COLO668 (cell line): Measurements from ENCODE around the gene JCHAIN.
A peak's percentile ranks its signal among the peaks of the same experiment; 100 is the strongest.
"Not testable (repeated sequence)": the region's sequence is repeated elsewhere in the genome, so short reads cannot be mapped to it uniquely, and the experiment has no call there.

ENCODE experiments used
- DNase-seq: peaks from one replicate; lab custom pipeline; 2025; ENCODE audit not compliant: unreplicated experiment; lab: John Stamatoyannopoulos, UW

JCHAIN gene

GRCh38 chr4:70666369-70666768, at the start of gene JCHAIN:
Gene JCHAIN (minus strand): TSS chr4:70666508. CDS start chr4:70666490, 18 bp downstream.
- no peak for DNase-seq

GRCh38 chr4:70715097-70715496, 48.8 kb upstream of the JCHAIN start:
- DNase-seq, result no peak

GRCh38 chr4:70714079-70714887, 48.0 kb upstream of the JCHAIN start:
- DNase-seq, result no peak

GRCh38 chr4:70713453-70714078, 47.3 kb upstream of the JCHAIN start:
- no peak for DNase-seq

- DNase-seq, result no peak
Measured at GRCh38 chr4:70712604-70713452, 46.5 kb upstream of the JCHAIN start.

- DNase-seq, result no peak
Measured at GRCh38 chr4:70712150-70712549, 45.8 kb upstream of the JCHAIN start.

GRCh38 chr4:70711599-70711998, 45.3 kb upstream of the JCHAIN start:
- no peak for DNase-seq

- no peak for DNase-seq
Measured at GRCh38 chr4:70709611-70710205, 43.4 kb upstream of the JCHAIN start.

GRCh38 chr4:70706516-70706915, 40.2 kb upstream of the JCHAIN start:
- DNase-seq, result no peak

GRCh38 chr4:70706044-70706461, 39.7 kb upstream of the JCHAIN start:
- no peak for DNase-seq

- peak; percentile 78 for DNase-seq
Measured at GRCh38 chr4:70705183-70706043, 39.1 kb upstream of the JCHAIN start.

- no peak for DNase-seq
Measured at GRCh38 chr4:70704931-70705182, 38.5 kb upstream of the JCHAIN start.

GRCh38 chr4:70704215-70704930, 38.1 kb upstream of the JCHAIN start:
- DNase-seq, result peak; percentile 86

- peak; percentile 39 for DNase-seq
Measured at GRCh38 chr4:70703619-70704214, 37.4 kb upstream of the JCHAIN start.

GRCh38 chr4:70702592-70702991, 36.3 kb upstream of the JCHAIN start:
- DNase-seq, result not testable (repeated sequence)

- DNase-seq, result no peak
Measured at GRCh38 chr4:70701271-70701670, 35.0 kb upstream of the JCHAIN start.

GRCh38 chr4:70700712-70701111, 34.4 kb upstream of the JCHAIN start:
- DNase-seq, result no peak

- not testable (repeated sequence) for DNase-seq
Measured at GRCh38 chr4:70698435-70698834, 32.1 kb upstream of the JCHAIN start.

- not testable (repeated sequence) for DNase-seq
Measured at GRCh38 chr4:70694633-70695032, 28.3 kb upstream of the JCHAIN start.
